H9 (cell line): ENCODE results near the gene MARK4. TPM values are rescaled to one million over a fixed set of nuclear protein-coding genes. Genes with fewer than 3 reads are reported as not detected.

ENCODE experiments used
- DNase-seq: peaks from one replicate; pipeline ENCODE4 v3.0.0-alpha.2; 2017
- H2AFZ ChIP-seq: one replicate; pipeline ENCODE4 v1.6.1; 2013; ENCODE audit warnings: mild to moderate bottlenecking, low read length, control low read depth, moderate library complexity
- H2AK5ac ChIP-seq: 2 replicates; pipeline ENCODE4 v1.6.1; 2013; ENCODE audit warnings: low read length, control low read depth, mixed read lengths; ENCODE audit not compliant: insufficient read length
- H2BK120ac ChIP-seq: one replicate; pipeline ENCODE4 v1.6.1; 2013; ENCODE audit warnings: low read depth, mild to moderate bottlenecking, low read length, control low read depth, inconsistent platforms; ENCODE audit not compliant: poor library complexity, severe bottlenecking
- H2BK12ac ChIP-seq: 2 replicates; pipeline ENCODE4 v1.6.1; 2013; ENCODE audit warnings: low read length, control low read depth, mixed read lengths, low read depth; ENCODE audit not compliant: insufficient read length
- H2BK15ac ChIP-seq: 2 replicates; pipeline ENCODE4 v1.6.1; 2013; ENCODE audit warnings: low read depth, low read length, control low read depth
- H2BK20ac ChIP-seq: one replicate; pipeline ENCODE4 v1.6.1; 2013; ENCODE audit warnings: low read depth, mild to moderate bottlenecking, low read length, control low read depth, inconsistent platforms; ENCODE audit not compliant: poor library complexity, severe bottlenecking
- H2BK5ac ChIP-seq: 2 replicates; pipeline ENCODE4 v1.6.1; 2013; ENCODE audit warnings: low read length, control low read depth, mixed read lengths; ENCODE audit not compliant: insufficient read length
- H3K14ac ChIP-seq: 2 replicates; pipeline ENCODE4 v1.6.1; 2013; ENCODE audit warnings: low read length, control low read depth; ENCODE audit not compliant: insufficient read depth
- H3K18ac ChIP-seq: 2 replicates; pipeline ENCODE4 v1.6.1; 2013; ENCODE audit warnings: low read depth, mild to moderate bottlenecking, mixed read lengths, low read length, control low read depth; ENCODE audit not compliant: insufficient read length
- H3K23ac ChIP-seq: 2 replicates; pipeline ENCODE4 v1.6.1; 2013; ENCODE audit warnings: low read length, control low read depth, mixed read lengths, low read depth; ENCODE audit not compliant: insufficient read length
- H3K23me2 ChIP-seq: 2 replicates; pipeline ENCODE4 v1.6.1; 2013; ENCODE audit warnings: low read depth, mild to moderate bottlenecking, mixed read lengths, low read length, control low read depth; ENCODE audit not compliant: insufficient read length, poor library complexity, severe bottlenecking
- H3K27ac ChIP-seq: 2 replicates; pipeline ENCODE4 v1.5.1; 2013; ENCODE audit warnings: low read length, control low read depth, mixed read lengths, low read depth; ENCODE audit not compliant: insufficient read length
- H3K27me3 ChIP-seq: 2 replicates; pipeline ENCODE4 v1.6.1; 2013; ENCODE audit warnings: low read length, control low read depth, inconsistent platforms; ENCODE audit not compliant: insufficient read depth
- H3K4ac ChIP-seq: 2 replicates; pipeline ENCODE4 v1.6.1; 2013; ENCODE audit warnings: low read depth, mild to moderate bottlenecking, control low read depth, inconsistent platforms, low read length, moderate library complexity
- H3K4me1 ChIP-seq: 2 replicates; pipeline ENCODE4 v1.6.1; 2013; ENCODE audit warnings: low read length, control low read depth, inconsistent platforms; ENCODE audit not compliant: insufficient read depth
- H3K4me2 ChIP-seq: 2 replicates; pipeline ENCODE4 v1.6.1; 2013; ENCODE audit warnings: low read length, control low read depth, mixed read lengths; ENCODE audit not compliant: insufficient read length, insufficient read depth
- H3K56ac ChIP-seq: 2 replicates; pipeline ENCODE4 v1.6.1; 2013; ENCODE audit warnings: low read depth, mild to moderate bottlenecking, mixed read lengths, low read length, control low read depth; ENCODE audit not compliant: insufficient read length
- H3K79me1 ChIP-seq: 2 replicates; pipeline ENCODE4 v1.6.1; 2013; ENCODE audit warnings: low read depth, mild to moderate bottlenecking, moderate library complexity, low read length, control low read depth, inconsistent platforms; ENCODE audit not compliant: insufficient read depth, poor library complexity, severe bottlenecking
- H3K79me2 ChIP-seq: 2 replicates; pipeline ENCODE4 v1.6.1; 2013; ENCODE audit warnings: low read length, control low read depth, inconsistent platforms; ENCODE audit not compliant: insufficient read depth
- H3K9ac ChIP-seq: 2 replicates; pipeline ENCODE4 v1.6.1; 2013; ENCODE audit warnings: low read length, control low read depth, mixed read lengths; ENCODE audit not compliant: insufficient read length; ENCODE audit errors: extremely low read depth
- H3K9me3 ChIP-seq: one replicate; pipeline ENCODE4 v1.6.1; 2013; ENCODE audit warnings: low read depth, low read length, inconsistent platforms; ENCODE audit not compliant: control insufficient read depth
- H3T11ph ChIP-seq: one replicate; pipeline ENCODE4 v1.6.1; 2013; ENCODE audit warnings: mild to moderate bottlenecking, low read length, control low read depth, inconsistent platforms
- H4K20me1 ChIP-seq: one replicate; pipeline ENCODE4 v1.6.1; 2013; ENCODE audit not compliant: control insufficient read depth, insufficient read length, insufficient read depth
- H4K5ac ChIP-seq: 2 replicates; pipeline ENCODE4 v1.6.1; 2013; ENCODE audit warnings: low read depth, mild to moderate bottlenecking, mixed read lengths, low read length, control low read depth; ENCODE audit not compliant: insufficient read length
- H4K8ac ChIP-seq: replicated peaks from 2 replicates; pipeline ENCODE4 v1.6.1; 2013; ENCODE audit warnings: low read length, control low read depth, mixed read lengths, low read depth; ENCODE audit not compliant: insufficient read length
- H4K91ac ChIP-seq: 2 replicates; pipeline ENCODE4 v1.6.1; 2013; ENCODE audit warnings: low read depth, mild to moderate bottlenecking, moderate library complexity, mixed read lengths, low read length, control low read depth; ENCODE audit not compliant: insufficient read length
- H3K27ac Mint-ChIP-seq, 3 experiments: 2 replicates in 2 of 3; 3 replicates in 1 of 3; pipeline ENCODE4 v1.8.0; 2020 to 2021; ENCODE audit warnings: mixed read lengths in 3 of 3, mild to moderate bottlenecking in 1 of 3, moderate library complexity in 1 of 3
- H3K27me3 Mint-ChIP-seq: 2 replicates; pipeline ENCODE4 v1.8.0; 2021; ENCODE audit warnings: low read depth, mild to moderate bottlenecking, moderate library complexity, mixed read lengths
- H3K36me3 Mint-ChIP-seq, 3 experiments: 2 replicates in 2 of 3; 3 replicates in 1 of 3; pipeline ENCODE4 v1.8.0; 2020 to 2021; ENCODE audit warnings: low read depth in 3 of 3, mixed read lengths in 3 of 3; ENCODE audit not compliant: insufficient read depth in 1 of 3
- H3K4me1 Mint-ChIP-seq, 2 experiments: 2 replicates each; pipeline ENCODE4 v1.8.0; 2020; ENCODE audit warnings: mixed read lengths in 2 of 2
- H3K4me3 Mint-ChIP-seq, 2 experiments: 2 replicates in 1 of 2; 3 replicates in 1 of 2; pipeline ENCODE4 v1.8.0; 2020 to 2021; ENCODE audit warnings: mild to moderate bottlenecking in 2 of 2, mixed read lengths in 2 of 2, moderate library complexity in 1 of 2
- H3K9me3 Mint-ChIP-seq, 2 experiments: 2 replicates in 1 of 2; 3 replicates in 1 of 2; pipeline ENCODE4 v1.8.0; 2020; ENCODE audit warnings: mild to moderate bottlenecking in 2 of 2, mixed read lengths in 2 of 2, moderate library complexity in 1 of 2
- WGBS: extraction: QIAGEN DNeasy Blood & Tissue Kit; methylation state at CpG from one replicate; pipeline ENCODE4 v1.1.7; 2013; ENCODE audit warnings: missing lambda C conversion rate, low lambda C conversion rate, mixed read lengths; ENCODE audit not compliant: insufficient read length; ENCODE audit errors: extremely low coverage; 5-methylcytosine and 5-hydroxymethylcytosine counted together
- total RNA-seq: library from RNA; stranded (reverse); gene quantifications from 2 replicates; pipeline ENCODE4 v1.2.1, GENCODE V29; 2021
- TF ChIP-seq, protein P1 (sequence below): fragments of 200-600 bp; sonication (generic); conservative IDR thresholded peaks from 3 replicates; pipeline ENCODE4 v1.8.0; 2021; ENCODE audit warnings: antibody characterized with exemption, mild to moderate bottlenecking

Gene MARK4
- total RNA-seq, 1 experiment from 2014 or later: 44.7 TPM

DNA sequence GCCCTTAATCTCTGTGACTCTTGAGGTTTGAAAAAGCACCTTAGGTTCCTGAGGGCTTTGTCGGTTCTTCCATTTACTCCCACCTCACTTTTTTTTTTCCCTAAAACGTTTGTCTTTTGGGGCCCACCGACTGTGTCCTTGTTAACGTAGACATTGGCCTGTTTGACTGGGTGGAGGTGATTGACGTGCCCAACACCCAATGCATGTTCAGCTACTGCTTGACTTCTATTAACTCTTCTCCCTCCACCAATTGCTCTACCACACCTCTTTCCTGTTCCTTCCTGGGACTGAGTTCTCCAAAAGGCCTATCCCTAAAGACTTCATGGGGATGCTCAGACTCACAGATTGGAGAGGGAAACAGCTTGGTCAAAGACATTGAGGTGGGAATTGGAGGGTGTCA is 54.4 kb downstream of the MARK4 start:
- Histone ChIP-seq H3K4me1 (no peaks in the 10 kb centered on the region; the same call in 1 of the 2 replicates), H3T11ph (no peak overlapping the region), H2AFZ (no peak overlapping the region), H3K79me1 (no peaks in the 10 kb centered on the region), H4K8ac (no peak overlapping the region), H2BK12ac (no peak overlapping the region), H2AK5ac (no peak overlapping the region), H3K56ac (no peak overlapping the region), H3K9me3 (no peaks in the 10 kb centered on the region), H3K4ac (no peak overlapping the region), H3K27ac (no peak overlapping the region), H2BK15ac (no peak overlapping the region), H3K27me3 (no peaks in the 10 kb centered on the region; the same call in 1 of the 2 replicates), H2BK5ac (no peak overlapping the region), H3K18ac (no peak overlapping the region), H3K23ac (no peak overlapping the region), H2BK20ac (no peak overlapping the region), H3K4me2 (no peak overlapping the region), H3K14ac (no peak overlapping the region), H4K91ac (no peak overlapping the region), H3K23me2 (no peaks in the 10 kb centered on the region), H4K20me1 (no peaks in the 10 kb centered on the region), H3K9ac (no peak overlapping the region), H2BK120ac (no peak overlapping the region), H4K5ac (no peak overlapping the region), H3K79me2 (no peaks in the 10 kb centered on the region)
- no peak overlapping the region for H3K4me3 Mint-ChIP-seq
- peaks cover under 1 to 6% (median under 1%) of the 10 kb centered on the region in 3 experiments; a peak in 5 of 7 replicates for H3K36me3 Mint-ChIP-seq
- peaks cover 3 to 9% of the 10 kb centered on the region in 2 experiments; a peak in 2 of 5 replicates for H3K9me3 Mint-ChIP-seq
- DNase-seq: peak; percentile 68
- TF ChIP-seq, protein P1, sequence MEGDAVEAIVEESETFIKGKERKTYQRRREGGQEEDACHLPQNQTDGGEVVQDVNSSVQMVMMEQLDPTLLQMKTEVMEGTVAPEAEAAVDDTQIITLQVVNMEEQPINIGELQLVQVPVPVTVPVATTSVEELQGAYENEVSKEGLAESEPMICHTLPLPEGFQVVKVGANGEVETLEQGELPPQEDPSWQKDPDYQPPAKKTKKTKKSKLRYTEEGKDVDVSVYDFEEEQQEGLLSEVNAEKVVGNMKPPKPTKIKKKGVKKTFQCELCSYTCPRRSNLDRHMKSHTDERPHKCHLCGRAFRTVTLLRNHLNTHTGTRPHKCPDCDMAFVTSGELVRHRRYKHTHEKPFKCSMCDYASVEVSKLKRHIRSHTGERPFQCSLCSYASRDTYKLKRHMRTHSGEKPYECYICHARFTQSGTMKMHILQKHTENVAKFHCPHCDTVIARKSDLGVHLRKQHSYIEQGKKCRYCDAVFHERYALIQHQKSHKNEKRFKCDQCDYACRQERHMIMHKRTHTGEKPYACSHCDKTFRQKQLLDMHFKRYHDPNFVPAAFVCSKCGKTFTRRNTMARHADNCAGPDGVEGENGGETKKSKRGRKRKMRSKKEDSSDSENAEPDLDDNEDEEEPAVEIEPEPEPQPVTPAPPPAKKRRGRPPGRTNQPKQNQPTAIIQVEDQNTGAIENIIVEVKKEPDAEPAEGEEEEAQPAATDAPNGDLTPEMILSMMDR: no peak
- H3K4me1 Mint-ChIP-seq: peaks cover 15 to 21% of the 10 kb centered on the region in 2 experiments
- no peak overlapping the region for H3K27ac Mint-ChIP-seq
- no CpG with 5 or more reads among the region's 5 CpGs for WGBS
- H3K27me3 Mint-ChIP-seq: peaks cover 42% of the 10 kb centered on the region
